Activated naive CD4-positive, alpha-beta T cell treated with anti-CD3 and anti-CD28 coated beads, Interleukin-2, amount 10 ng/mL, durations not matched to agents 7 days and 5 days (primary cell): Measurements from ENCODE around the gene PDE2A.

Experiments
- CTCF ChIA-PET: fragments of 350-600 bp; sonication (Branson Sonifier 250); formaldehyde crosslinking; loops from one replicate; lab custom pipeline; 2021; ENCODE audit warnings: antibody characterized with exemption; lab: Charles Lee
- DNase-seq: peaks from one replicate; pipeline ENCODE4 v3.0.0-alpha.2; 2020
- H3K27ac Mint-ChIP-seq: one replicate; pipeline ENCODE4 v1.8.0; 2021; ENCODE audit warnings: mild to moderate bottlenecking, moderate library complexity, mixed read lengths
- H3K27me3 Mint-ChIP-seq: one replicate; pipeline ENCODE4 v1.8.0; 2021; ENCODE audit warnings: mild to moderate bottlenecking, mixed read lengths
- H3K36me3 Mint-ChIP-seq: one replicate; pipeline ENCODE4 v1.8.0; 2021; ENCODE audit warnings: mixed read lengths
- H3K4me1 Mint-ChIP-seq: one replicate; pipeline ENCODE4 v1.8.0; 2021; ENCODE audit warnings: mixed read lengths
- H3K4me3 Mint-ChIP-seq: one replicate; pipeline ENCODE4 v1.8.0; 2021; ENCODE audit warnings: mild to moderate bottlenecking, moderate library complexity, mixed read lengths
- H3K9me3 Mint-ChIP-seq: one replicate; pipeline ENCODE4 v1.8.0; 2021; ENCODE audit warnings: mixed read lengths

PDE2A gene

GRCh38 chr11:72700146-72700545, 25.9 kb upstream of the PDE2A start:
- Mint-ChIP-seq H3K27me3 (no peaks in the 10 kb centered on the region), H3K4me1 (no peaks in the 10 kb centered on the region), H3K36me3 (peaks cover 41% of the 10 kb centered on the region), H3K27ac (no peak overlapping the region), H3K4me3 (no peak overlapping the region), H3K9me3 (no peaks in the 10 kb centered on the region)
- no peak for DNase-seq
- CTCF ChIA-PET: interaction anchor here (2.0 kb wide), 1 partner anchor 16 kb away, joined by 9 read pairs; no protein-coding TSS in a partner anchor

GRCh38 chr11:72697814-72698213, 23.6 kb upstream of the PDE2A start:
- Mint-ChIP-seq H3K9me3 (no peaks in the 10 kb centered on the region), H3K36me3 (peaks cover 45% of the 10 kb centered on the region), H3K4me1 (no peaks in the 10 kb centered on the region), H3K27ac (no peak overlapping the region), H3K4me3 (no peak overlapping the region), H3K27me3 (no peaks in the 10 kb centered on the region)
- no peak for DNase-seq
- CTCF ChIA-PET: no interaction called here

- Mint-ChIP-seq H3K27me3 (no peaks in the 10 kb centered on the region), H3K4me3 (no peak overlapping the region), H3K9me3 (no peaks in the 10 kb centered on the region), H3K36me3 (peaks cover 48% of the 10 kb centered on the region), H3K27ac (no peak overlapping the region), H3K4me1 (no peaks in the 10 kb centered on the region)
- DNase-seq: no peak
- CTCF ChIA-PET: interaction anchor here (1.4 kb wide), 1 partner anchor 13 kb away, joined by 3 read pairs; no protein-coding TSS in a partner anchor
These were observed 22.9 kb upstream of the PDE2A start for GRCh38 chr11:72696866-72697700.

DNA sequence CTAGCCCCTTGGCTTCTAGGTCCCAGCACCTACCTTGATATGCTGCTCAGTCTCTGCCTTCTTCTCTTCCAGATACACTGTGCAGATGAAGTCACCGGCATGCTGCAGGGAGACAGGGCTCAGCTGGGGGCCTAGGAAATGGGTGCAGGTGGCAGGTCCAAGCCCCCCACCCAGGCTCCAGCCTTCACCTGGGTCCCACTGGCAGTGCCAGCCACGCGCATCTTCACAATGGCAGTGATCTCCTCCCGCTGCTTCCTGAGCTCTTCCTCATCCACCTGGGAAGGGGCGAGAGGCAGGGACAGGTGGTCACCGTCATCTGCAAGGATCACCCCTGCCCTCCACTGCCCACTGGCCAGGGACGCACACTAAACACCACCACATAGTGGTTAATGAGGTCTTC, 21.1 kb upstream of the PDE2A start:
- no peaks in the 10 kb centered on the region for H3K27me3 Mint-ChIP-seq
- no peak for DNase-seq
- H3K4me1 Mint-ChIP-seq: no peaks in the 10 kb centered on the region
- no peaks in the 10 kb centered on the region for H3K9me3 Mint-ChIP-seq
- no peak overlapping the region for H3K27ac Mint-ChIP-seq
- peaks cover 42% of the 10 kb centered on the region for H3K36me3 Mint-ChIP-seq
- CTCF ChIA-PET: interaction anchor here (1.4 kb wide), 1 partner anchor 12 kb away, joined by 3 read pairs; no protein-coding TSS in a partner anchor
- H3K4me3 Mint-ChIP-seq: no peak overlapping the region

DNA sequence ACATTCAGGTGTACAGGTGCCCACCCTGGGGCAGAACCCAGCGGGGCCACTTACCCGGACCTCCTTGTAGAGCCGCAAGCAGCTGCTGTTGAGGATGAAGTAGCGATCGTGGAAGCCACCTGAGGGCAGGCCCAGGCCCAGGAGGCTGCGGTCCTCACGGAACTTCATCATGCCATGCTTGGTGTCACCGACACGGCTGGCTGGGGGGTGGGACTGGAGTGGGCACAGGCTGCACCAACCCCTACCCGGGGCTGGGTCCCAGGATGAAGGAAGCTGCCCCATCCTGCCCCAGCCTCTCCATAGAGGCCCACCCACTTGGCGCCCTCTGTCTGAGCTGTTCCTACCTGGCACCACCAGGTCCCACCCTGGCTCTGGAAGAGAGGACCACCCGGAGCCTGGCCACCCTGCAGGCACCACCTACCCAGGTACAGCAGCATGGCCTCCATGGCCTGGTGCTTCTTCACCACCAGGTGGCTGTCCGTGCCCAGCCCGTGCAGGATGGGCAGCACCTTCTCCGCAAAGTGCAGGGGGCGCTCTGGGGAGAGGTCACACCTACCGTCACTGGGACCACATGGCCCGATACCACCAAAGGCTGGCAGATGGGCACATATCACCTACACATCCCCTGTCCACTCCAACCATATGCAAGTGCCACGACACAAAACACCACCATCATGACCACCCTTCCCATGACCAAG, 19.2 kb upstream of the PDE2A start:
- Mint-ChIP-seq H3K27ac (no peak overlapping the region), H3K9me3 (no peaks in the 10 kb centered on the region), H3K4me3 (no peak overlapping the region), H3K4me1 (peaks cover 6% of the 10 kb centered on the region), H3K27me3 (no peaks in the 10 kb centered on the region), H3K36me3 (peaks cover 40% of the 10 kb centered on the region)
- no peak for DNase-seq
- CTCF ChIA-PET: interaction anchor here (1.7 kb wide), 1 partner anchor 10 kb away, joined by 4 read pairs; no protein-coding TSS in a partner anchor

- CTCF ChIA-PET: interaction anchor here (1.7 kb wide), 1 partner anchor 9 kb away, joined by 4 read pairs; no protein-coding TSS in a partner anchor
- Mint-ChIP-seq H3K27me3 (no peaks in the 10 kb centered on the region), H3K4me1 (peaks cover 13% of the 10 kb centered on the region), H3K4me3 (no peak overlapping the region), H3K27ac (no peak overlapping the region), H3K36me3 (peaks cover 43% of the 10 kb centered on the region), H3K9me3 (no peaks in the 10 kb centered on the region)
- DNase-seq: no peak
These were observed 18.4 kb upstream of the PDE2A start for GRCh38 chr11:72692498-72693237.

DNA sequence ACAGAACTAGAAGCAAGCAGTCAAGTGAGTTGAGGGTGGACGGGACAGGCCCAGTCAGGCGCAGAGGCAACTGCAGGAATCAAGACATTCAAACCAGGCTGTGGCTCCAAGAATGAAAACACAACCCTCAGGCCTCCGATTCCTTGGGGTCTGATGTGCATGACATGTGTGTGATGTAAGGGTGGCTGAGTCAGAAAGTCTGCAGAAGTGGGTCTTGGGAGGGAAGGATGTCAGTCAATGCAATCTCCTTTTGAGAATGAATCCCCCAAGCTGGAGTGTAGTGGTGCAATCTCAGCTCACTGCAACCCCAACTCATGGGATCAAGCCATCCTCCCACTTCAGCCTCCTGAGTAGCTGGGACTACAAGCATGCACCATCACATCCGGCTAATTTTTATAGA, 15.9 kb upstream of the PDE2A start:
- Mint-ChIP-seq H3K4me3 (no peak overlapping the region), H3K27ac (peak overlapping the region; percentile 66), H3K4me1 (peaks cover 38% of the 10 kb centered on the region), H3K9me3 (no peaks in the 10 kb centered on the region), H3K27me3 (no peaks in the 10 kb centered on the region), H3K36me3 (peaks cover 58% of the 10 kb centered on the region)
- DNase-seq: no peak
- CTCF ChIA-PET: no interaction called here

DNA sequence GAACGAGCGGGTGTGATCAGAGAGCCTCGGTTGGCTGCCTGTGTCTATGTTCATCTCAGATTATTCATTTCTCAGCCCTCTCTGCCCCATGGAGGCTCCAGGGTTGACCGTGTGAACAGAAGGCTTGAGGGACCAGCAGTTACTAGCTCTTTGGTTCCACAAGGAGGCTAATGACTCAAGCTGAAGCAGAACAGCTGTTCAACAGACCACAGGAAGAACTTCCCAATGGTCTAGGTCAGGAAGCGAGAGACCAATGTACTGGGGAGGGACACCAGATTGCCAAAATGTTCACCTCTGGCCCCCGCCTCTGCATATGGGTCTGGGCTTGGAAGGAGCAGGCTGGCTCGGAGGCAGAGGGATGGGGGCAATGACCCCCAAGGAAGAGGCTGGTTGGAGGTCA, 14.7 kb upstream of the PDE2A start:
- Mint-ChIP-seq H3K4me3 (no peak overlapping the region), H3K36me3 (peaks cover 49% of the 10 kb centered on the region), H3K4me1 (peaks cover 43% of the 10 kb centered on the region), H3K9me3 (no peaks in the 10 kb centered on the region), H3K27ac (no peak overlapping the region), H3K27me3 (no peaks in the 10 kb centered on the region)
- no peak for DNase-seq
- CTCF ChIA-PET: no interaction called here

GRCh38 chr11:72688486-72688885, 14.3 kb upstream of the PDE2A start:
- Mint-ChIP-seq H3K4me1 (peaks cover 47% of the 10 kb centered on the region), H3K9me3 (no peaks in the 10 kb centered on the region), H3K36me3 (peaks cover 52% of the 10 kb centered on the region), H3K27me3 (no peaks in the 10 kb centered on the region), H3K27ac (peak overlapping the region; percentile 72), H3K4me3 (no peak overlapping the region)
- no peak for DNase-seq
- CTCF ChIA-PET: no interaction called here

DNA sequence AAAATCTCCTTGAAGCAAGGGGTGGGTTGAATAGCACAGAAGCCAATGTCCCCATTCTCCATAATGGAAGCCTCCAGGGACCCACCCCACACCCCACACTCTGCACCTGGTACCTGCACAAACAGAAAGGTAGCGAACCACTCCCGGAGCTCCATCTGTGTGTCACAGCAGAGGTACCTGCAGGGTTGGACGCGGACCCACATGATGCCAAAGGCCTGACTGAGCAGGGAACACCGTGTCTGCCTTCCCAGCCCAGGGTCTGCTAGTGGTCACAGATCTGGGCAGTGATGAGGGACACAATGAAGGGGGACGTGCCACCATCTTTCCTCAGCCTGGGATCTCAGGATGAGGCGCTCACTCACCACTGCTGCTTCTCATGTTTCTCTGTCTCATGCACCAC, 13.1 kb upstream of the PDE2A start:
- CTCF ChIA-PET: no interaction called here
- Mint-ChIP-seq H3K9me3 (no peaks in the 10 kb centered on the region), H3K27me3 (no peaks in the 10 kb centered on the region), H3K36me3 (peaks cover 46% of the 10 kb centered on the region), H3K4me1 (peaks cover 47% of the 10 kb centered on the region), H3K4me3 (no peak overlapping the region), H3K27ac (peak overlapping the region; percentile 88)
- no peak for DNase-seq

GRCh38 chr11:72686639-72687220, 12.5 kb upstream of the PDE2A start:
- H3K4me1 Mint-ChIP-seq: peaks cover 47% of the 10 kb centered on the region
- no peaks in the 10 kb centered on the region for H3K9me3 Mint-ChIP-seq
- H3K27me3 Mint-ChIP-seq: no peaks in the 10 kb centered on the region
- peak overlapping the region; percentile 19 for H3K4me3 Mint-ChIP-seq
- peak overlapping the region; percentile 88 for H3K27ac Mint-ChIP-seq
- H3K36me3 Mint-ChIP-seq: peaks cover 46% of the 10 kb centered on the region
- DNase-seq: no peak
- CTCF ChIA-PET: interaction anchor here (0.7 to 3.2 kb wide), 3 partner anchors 97 to 107 kb away, joined by 3 to 16 read pairs (median 4); partner anchors contain the start of gene STARD10

DNA sequence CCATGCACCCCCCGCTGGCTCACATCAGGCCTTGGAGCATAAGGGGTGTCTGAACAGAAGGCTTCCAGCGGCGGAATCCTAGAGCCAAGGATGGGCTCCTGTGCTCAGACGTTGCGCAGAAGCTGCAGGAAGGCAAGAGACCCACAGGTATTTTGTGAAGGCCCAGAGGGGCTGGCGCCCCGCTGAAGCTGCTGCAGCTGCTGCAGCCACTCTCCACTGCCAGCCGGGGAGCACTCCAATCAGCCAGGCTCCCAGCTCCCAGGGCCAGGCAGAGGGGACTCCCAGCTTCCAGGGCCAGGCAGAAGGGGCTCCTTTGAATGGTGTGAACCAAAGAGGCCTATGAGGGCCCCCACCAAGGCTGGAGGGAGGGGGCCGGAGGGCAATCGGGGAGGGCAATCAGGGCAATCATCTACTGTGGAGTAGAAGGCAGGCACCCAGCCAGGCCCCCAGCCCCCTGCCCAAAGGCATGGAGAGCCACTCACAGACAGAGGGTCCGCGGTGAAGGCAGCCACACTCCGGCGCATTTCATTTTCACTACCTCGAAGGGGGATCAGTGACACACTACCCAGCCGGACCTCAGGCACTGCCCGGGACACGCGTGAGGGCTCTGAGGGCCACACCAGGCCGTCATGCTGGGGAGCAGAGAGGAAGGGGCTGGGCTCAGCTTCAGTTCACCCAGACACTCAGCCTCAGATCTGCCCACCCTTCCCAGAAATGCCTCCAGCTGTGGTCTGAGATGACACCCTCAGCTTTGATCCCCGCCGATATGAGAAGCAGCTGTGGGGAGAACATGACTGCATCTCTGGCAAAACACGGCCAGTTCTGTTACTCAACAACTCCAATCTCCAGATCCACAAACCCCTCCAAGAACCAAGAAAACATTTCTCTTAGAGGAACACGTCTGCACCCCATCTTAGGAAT, 11.6 kb upstream of the PDE2A start:
- Mint-ChIP-seq H3K4me3 (peak overlapping the region; percentile 19), H3K36me3 (peaks cover 41% of the 10 kb centered on the region), H3K9me3 (no peaks in the 10 kb centered on the region), H3K27me3 (peaks cover 3% of the 10 kb centered on the region), H3K4me1 (peaks cover 47% of the 10 kb centered on the region), H3K27ac (peak overlapping the region; percentile 88)
- peak; percentile 62 for DNase-seq
- CTCF ChIA-PET: interaction anchor here (0.7 to 6.1 kb wide), 9 partner anchors 10 to 492 kb away, joined by 3 to 65 read pairs (median 8); partner anchors contain the start of gene STARD10
